Measurements from ENCODE around the gene MAPK8IP1. TPM values are rescaled to one million over a fixed set of nuclear protein-coding genes. Genes with fewer than 3 reads are reported as not detected.

MAPK8IP1 gene
- total RNA-seq, 1 donor from 2014 or later, result 16.3 TPM

DNA sequence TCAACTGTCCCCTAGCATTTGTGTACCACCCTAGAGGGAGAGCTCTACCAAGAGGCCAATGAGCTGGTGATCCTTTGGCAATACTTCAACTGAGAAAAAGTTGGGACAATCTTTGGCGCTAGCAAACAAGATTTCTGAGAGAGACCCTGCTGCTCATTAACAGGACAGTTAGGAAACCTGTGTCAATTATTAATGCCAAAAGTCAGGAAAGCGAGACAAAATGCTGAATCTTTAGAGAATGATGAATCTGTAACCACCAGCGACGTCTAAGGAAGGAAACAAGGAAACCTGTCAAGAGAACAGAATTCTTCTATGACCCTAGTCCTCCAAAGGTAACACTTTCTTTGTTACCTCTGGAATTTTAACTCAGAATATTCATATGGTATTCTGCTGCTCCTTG lies 56.9 kb downstream of the MAPK8IP1 start:
- no peak for DNase-seq (ENCODE audit: low spot score)

DNA sequence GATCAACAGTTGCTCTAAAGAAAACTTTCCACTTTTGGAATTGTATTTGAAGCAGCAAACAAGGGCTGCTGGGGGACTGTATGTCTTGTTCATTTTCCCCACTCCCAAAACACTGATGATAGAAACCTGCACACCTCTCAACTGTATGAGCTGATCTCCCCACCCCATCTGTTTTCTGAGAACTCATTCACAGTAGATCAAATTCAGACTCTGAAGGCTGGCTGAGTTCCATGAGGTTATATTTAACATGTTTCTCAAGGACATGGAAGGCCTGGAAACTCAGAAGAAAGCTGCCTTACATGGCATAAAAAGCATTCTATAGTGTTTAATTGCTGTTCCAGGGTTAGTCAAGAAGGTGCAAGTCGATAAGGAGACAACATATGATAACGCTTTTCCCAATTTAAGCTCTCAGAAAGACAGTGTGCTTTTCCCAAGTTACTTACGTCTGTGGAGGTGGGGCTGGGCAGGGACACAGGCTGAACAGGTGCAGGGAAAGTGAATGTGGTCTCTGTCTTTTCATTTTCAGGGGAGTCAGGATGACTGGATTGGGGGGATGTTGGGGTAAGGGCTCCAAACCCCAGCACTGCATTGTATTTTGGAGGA lies 60.0 kb downstream of the MAPK8IP1 start:
- no peak for DNase-seq (ENCODE audit: low spot score)

DNA sequence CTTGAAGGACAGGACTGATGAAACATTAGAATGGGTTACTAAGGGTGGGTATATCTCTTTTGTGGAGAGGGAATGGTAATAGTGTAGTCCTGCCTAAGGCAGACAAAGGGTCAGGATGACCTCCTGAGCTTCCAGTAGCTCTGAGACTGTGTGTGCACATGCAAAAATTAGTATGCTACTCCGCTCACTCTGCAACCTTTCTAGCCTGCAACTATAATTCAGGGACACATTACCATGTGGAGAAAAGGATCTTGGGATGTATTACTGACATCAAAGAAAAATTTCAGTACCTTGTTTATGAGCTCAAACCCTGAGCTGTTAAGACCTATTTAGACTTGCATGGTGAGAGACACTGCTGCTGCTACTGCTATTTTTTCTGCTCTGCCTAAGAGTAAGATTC lies 62.4 kb downstream of the MAPK8IP1 start:
- no peak for DNase-seq (ENCODE audit: low spot score)

DNA sequence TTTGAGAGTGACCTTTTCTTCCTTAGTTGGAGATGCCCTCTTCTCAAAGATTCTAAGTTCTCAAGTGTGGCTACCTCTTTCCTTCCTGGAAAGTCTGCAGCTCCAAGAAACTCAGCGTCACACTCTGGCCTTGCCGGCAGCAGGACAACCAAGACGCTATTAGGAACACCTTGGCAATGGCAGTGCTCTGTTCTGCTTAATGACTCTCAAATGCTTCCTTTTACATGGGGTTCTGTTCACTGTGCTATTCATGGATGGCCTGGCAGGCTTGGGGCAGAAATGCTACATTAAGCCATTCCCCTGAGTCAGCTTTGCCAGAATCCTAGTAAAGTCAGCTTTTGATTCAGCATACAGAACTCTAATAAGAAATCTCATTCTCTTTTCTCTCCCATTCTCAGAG lies 62.9 kb downstream of the MAPK8IP1 start:
- no peak for DNase-seq (ENCODE audit: low spot score)

DNA sequence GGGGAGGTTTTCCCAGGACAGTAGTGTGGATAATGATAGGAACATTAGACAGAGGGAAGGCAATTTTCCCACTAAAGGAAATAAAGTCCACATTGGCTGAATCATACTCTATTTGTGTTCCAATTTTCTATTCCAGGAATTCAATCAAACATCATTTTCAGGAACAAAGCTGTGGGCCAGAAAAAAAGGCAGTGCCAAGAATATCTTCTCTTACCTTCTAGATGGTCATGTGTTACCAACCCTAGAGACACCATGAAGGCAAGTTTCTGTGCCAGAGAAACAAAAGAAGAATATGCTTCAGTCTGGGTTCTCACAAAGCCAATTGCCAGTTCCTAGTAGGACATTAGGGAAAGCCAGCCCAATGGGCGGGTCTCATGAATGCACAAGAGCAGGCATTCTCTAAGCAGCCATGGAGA lies 64.5 kb downstream of the MAPK8IP1 start:
- no peak for DNase-seq (ENCODE audit: low spot score)

Other genes with a start within 250 kb of the MAPK8IP1 start
- gene CHST1, start 220.0 kb upstream of the MAPK8IP1 start, total RNA-seq, result 1.8 TPM
- 32.6 TPM for gene SLC35C1, start 80.5 kb upstream of the MAPK8IP1 start, total RNA-seq
- 61.9 TPM for gene CRY2, start 38.2 kb upstream of the MAPK8IP1 start, total RNA-seq
- not detected for gene FREY1, start 21.6 kb downstream of the MAPK8IP1 start, total RNA-seq
- 31.4 TPM for gene PEX16, start 32.2 kb downstream of the MAPK8IP1 start, total RNA-seq
- 2.2 TPM for gene LARGE2, start 37.0 kb downstream of the MAPK8IP1 start, total RNA-seq
- 43.8 TPM for gene PHF21A, start 235.8 kb downstream of the MAPK8IP1 start, total RNA-seq